HEK293 (cell line): ENCODE data around the gene DNAH3.

ENCODE experiments used
- ELK4 ChIP-seq: IDR thresholded peaks from 2 replicates; pipeline ENCODE4 v1.6.1; 2011; ENCODE audit warnings: mild to moderate bottlenecking, low read depth, low read length, borderline replicate concordance
- IKZF3 ChIP-seq: fragments of 450-650 bp; IDR thresholded peaks from 2 replicates; pipeline ENCODE4 v1.5.0; 2018; ENCODE audit warnings: missing biosample characterization, mild to moderate bottlenecking, missing genetic modification characterization, moderate library complexity
- REST ChIP-seq: fragments of 450-650 bp; formaldehyde crosslinking; IDR thresholded peaks from 2 replicates; pipeline ENCODE4 v1.5.1; 2016; ENCODE audit warnings: missing biosample characterization, missing genetic modification characterization
- ZBTB1 ChIP-seq: fragments of 450-650 bp; formaldehyde crosslinking; IDR thresholded peaks from 2 replicates; pipeline ENCODE4 v1.5.1; 2016; ENCODE audit warnings: missing biosample characterization, missing genetic modification characterization
- ZIC2 ChIP-seq: fragments of 450-650 bp; formaldehyde crosslinking; IDR thresholded peaks from 2 replicates; pipeline ENCODE4 v1.5.1; 2016; ENCODE audit warnings: missing biosample characterization, missing genetic modification characterization
- ZNF18 ChIP-seq: fragments of 450-650 bp; formaldehyde crosslinking; IDR thresholded peaks from 2 replicates; pipeline ENCODE4 v1.5.1; 2016; ENCODE audit warnings: missing biosample characterization, missing genetic modification characterization
- ZNF707 ChIP-seq: fragments of 450-650 bp; formaldehyde crosslinking; IDR thresholded peaks from 2 replicates; pipeline ENCODE4 v1.5.1; 2016; ENCODE audit warnings: missing biosample characterization, missing genetic modification characterization
- TF ChIP-seq, protein P1 (sequence below): fragments of 450-650 bp; formaldehyde crosslinking; IDR thresholded peaks from 2 replicates; pipeline ENCODE4 v1.5.1; 2016; ENCODE audit warnings: missing biosample characterization, missing genetic modification characterization, borderline replicate concordance

- TF ChIP-seq ZNF707 (no peak), REST (no peak), ZNF18 (tag by site-specific recombination) (no peak), IKZF3 (tag by site-specific recombination) (no peak), ZBTB1 (tag by site-specific recombination) (no peak), ZIC2 (no peak), ELK4 (no peak)
- TF ChIP-seq, protein P1, sequence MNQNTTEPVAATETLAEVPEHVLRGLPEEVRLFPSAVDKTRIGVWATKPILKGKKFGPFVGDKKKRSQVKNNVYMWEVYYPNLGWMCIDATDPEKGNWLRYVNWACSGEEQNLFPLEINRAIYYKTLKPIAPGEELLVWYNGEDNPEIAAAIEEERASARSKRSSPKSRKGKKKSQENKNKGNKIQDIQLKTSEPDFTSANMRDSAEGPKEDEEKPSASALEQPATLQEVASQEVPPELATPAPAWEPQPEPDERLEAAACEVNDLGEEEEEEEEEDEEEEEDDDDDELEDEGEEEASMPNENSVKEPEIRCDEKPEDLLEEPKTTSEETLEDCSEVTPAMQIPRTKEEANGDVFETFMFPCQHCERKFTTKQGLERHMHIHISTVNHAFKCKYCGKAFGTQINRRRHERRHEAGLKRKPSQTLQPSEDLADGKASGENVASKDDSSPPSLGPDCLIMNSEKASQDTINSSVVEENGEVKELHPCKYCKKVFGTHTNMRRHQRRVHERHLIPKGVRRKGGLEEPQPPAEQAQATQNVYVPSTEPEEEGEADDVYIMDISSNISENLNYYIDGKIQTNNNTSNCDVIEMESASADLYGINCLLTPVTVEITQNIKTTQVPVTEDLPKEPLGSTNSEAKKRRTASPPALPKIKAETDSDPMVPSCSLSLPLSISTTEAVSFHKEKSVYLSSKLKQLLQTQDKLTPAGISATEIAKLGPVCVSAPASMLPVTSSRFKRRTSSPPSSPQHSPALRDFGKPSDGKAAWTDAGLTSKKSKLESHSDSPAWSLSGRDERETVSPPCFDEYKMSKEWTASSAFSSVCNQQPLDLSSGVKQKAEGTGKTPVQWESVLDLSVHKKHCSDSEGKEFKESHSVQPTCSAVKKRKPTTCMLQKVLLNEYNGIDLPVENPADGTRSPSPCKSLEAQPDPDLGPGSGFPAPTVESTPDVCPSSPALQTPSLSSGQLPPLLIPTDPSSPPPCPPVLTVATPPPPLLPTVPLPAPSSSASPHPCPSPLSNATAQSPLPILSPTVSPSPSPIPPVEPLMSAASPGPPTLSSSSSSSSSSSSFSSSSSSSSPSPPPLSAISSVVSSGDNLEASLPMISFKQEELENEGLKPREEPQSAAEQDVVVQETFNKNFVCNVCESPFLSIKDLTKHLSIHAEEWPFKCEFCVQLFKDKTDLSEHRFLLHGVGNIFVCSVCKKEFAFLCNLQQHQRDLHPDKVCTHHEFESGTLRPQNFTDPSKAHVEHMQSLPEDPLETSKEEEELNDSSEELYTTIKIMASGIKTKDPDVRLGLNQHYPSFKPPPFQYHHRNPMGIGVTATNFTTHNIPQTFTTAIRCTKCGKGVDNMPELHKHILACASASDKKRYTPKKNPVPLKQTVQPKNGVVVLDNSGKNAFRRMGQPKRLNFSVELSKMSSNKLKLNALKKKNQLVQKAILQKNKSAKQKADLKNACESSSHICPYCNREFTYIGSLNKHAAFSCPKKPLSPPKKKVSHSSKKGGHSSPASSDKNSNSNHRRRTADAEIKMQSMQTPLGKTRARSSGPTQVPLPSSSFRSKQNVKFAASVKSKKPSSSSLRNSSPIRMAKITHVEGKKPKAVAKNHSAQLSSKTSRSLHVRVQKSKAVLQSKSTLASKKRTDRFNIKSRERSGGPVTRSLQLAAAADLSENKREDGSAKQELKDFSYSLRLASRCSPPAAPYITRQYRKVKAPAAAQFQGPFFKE (tag by site-specific recombination) = no peak
These were observed 24.8 kb upstream of the DNAH3 start for GRCh38 chr16:21175397-21175796.
